Peyer's patch (tissue), 4 donors: ENCODE results near the gene GUCY1A2.

Experiments
- CTCF ChIP-seq, 6 experiments: fragments of 450-650 bp in 4 of 6; fragments of 200-600 bp in 2 of 6; sonication (generic) in 1 of 6; IDR thresholded peaks; one replicate each; pipeline ENCODE4 v1.5.1; 2017 to 2019; ENCODE audit warnings: antibody characterized with exemption in 6 of 6, mild to moderate bottlenecking in 3 of 6, moderate library complexity in 1 of 6
- POLR2A ChIP-seq, 2 donors: fragments of 450-650 bp; IDR thresholded peaks; one replicate each; pipeline ENCODE4 v1.5.1; 2017; ENCODE audit warnings: antibody characterized with exemption in 2 of 2, mild to moderate bottlenecking in 2 of 2, moderate library complexity in 2 of 2

GRCh38 chr11:106939157-106939556 is 79.1 kb downstream of the GUCY1A2 start:
- no peak for TF ChIP-seq CTCF (IDR thresholded peaks at IDR 0.05)
- TF ChIP-seq POLR2A (IDR thresholded peaks at IDR 0.05): no peak
